Measurements from ENCODE around the gene MAST4.

MAST4 gene

DNA sequence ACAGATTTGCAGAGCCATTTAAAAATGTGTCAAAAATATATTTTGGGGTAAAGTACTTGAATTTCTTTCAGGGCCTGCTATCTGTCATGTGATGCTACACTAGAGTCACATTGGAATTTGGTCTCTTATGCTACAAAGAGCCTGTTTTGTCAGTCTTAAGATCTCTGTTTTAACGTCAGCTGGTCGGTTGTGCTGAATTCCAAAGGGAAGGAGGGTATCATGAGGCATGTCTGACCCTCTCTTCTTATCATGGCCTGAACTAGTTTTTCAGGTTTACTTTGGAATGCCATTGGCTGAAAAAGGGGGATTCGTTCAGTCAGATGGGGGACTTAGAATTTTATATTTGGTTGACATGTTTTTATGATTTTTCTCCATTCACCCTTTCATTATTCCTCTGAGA lies 309.8 kb downstream of the MAST4 start:
- DNase-seq (ENCODE audit: low read depth) = no peak
- no peak overlapping the region for H3K4me3 ChIP-seq (ENCODE audit: low read depth, low read length)
- TF ChIP-seq, protein P1, sequence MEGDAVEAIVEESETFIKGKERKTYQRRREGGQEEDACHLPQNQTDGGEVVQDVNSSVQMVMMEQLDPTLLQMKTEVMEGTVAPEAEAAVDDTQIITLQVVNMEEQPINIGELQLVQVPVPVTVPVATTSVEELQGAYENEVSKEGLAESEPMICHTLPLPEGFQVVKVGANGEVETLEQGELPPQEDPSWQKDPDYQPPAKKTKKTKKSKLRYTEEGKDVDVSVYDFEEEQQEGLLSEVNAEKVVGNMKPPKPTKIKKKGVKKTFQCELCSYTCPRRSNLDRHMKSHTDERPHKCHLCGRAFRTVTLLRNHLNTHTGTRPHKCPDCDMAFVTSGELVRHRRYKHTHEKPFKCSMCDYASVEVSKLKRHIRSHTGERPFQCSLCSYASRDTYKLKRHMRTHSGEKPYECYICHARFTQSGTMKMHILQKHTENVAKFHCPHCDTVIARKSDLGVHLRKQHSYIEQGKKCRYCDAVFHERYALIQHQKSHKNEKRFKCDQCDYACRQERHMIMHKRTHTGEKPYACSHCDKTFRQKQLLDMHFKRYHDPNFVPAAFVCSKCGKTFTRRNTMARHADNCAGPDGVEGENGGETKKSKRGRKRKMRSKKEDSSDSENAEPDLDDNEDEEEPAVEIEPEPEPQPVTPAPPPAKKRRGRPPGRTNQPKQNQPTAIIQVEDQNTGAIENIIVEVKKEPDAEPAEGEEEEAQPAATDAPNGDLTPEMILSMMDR (IDR thresholded peaks at IDR 0.05; ENCODE audit: low read depth, low read length, missing control alignments) = no peak
- in situ Hi-C loops (cut with HindIII; ENCODE audit: low sequenced_read_pairs) = no loop called here

DNA sequence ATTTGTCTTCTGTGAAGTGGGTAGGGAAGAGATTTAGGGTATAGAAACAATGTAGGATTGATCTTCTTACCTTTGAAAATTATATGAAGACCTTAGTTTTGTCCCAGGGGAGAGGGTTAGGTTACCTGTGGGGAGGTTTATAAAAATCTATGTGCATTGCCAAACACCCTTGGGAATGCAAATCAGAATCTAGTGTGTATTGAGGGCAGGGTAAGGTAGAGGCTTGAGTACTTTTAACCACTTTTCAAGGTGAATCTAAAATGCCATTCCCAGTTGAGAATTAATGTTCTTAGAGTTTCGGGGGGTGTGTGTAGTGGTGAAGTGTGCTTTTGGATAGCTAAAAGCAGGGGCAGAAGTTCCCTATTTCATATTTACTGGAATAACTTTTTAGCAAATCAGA lies 312.0 kb downstream of the MAST4 start:
- TF ChIP-seq, protein P1 (IDR thresholded peaks at IDR 0.05; ENCODE audit: low read depth, low read length, missing control alignments) = no peak
- no peak for DNase-seq (ENCODE audit: low read depth)
- in situ Hi-C loops (cut with HindIII; ENCODE audit: low sequenced_read_pairs) = no loop called here
- H3K4me3 ChIP-seq (ENCODE audit: low read depth, low read length) = no peak overlapping the region

DNA sequence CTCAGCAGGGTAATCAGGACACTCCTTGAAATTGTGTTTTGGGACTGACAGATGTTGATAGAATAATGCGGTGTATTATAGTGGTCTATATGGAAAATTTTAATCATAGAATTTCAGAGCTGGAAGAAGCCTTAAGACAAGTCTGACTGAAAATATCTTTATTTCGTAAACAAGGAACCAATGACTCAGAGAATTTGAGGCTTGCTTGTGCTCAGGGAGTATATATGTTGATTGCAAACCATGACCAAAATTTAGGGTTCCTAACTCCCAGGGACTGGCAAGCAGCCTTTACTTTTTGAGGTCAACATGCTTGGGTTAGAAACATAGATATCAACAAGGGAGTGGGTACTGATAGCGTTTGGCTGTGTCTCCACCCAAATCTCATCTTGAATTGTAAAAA lies 313.2 kb downstream of the MAST4 start:
- no peak for DNase-seq (ENCODE audit: low read depth)
- no peak overlapping the region for H3K4me3 ChIP-seq (ENCODE audit: low read depth, low read length)
- in situ Hi-C loops (cut with HindIII; ENCODE audit: low sequenced_read_pairs) = no loop called here
- TF ChIP-seq, protein P1 (IDR thresholded peaks at IDR 0.05; ENCODE audit: low read depth, low read length, missing control alignments) = no peak

DNA sequence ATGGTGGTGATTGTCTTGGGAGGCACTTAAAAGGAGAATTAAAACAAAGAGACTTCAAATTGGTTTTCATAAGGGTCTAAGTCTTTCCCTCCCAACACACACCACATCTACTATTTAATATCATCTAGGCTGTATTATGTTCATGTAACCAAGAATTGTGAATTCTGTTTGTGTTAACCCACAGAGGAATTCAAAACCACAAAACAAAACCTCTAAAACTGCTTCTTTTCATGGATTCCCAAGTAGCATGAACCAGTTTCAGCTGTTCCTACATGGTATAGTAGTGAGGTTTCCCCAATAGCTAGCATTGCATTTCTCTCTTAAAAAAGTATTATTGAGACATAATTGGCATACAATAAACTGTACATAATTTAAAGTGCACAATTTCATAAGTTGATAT lies 316.6 kb downstream of the MAST4 start:
- in situ Hi-C loops (cut with HindIII; ENCODE audit: low sequenced_read_pairs) = no loop called here
- peak; percentile 49 for DNase-seq (ENCODE audit: low read depth)
- TF ChIP-seq, protein P1 (IDR thresholded peaks at IDR 0.05; ENCODE audit: low read depth, low read length, missing control alignments) = no peak
- H3K4me3 ChIP-seq (ENCODE audit: low read depth, low read length) = no peak overlapping the region

DNA sequence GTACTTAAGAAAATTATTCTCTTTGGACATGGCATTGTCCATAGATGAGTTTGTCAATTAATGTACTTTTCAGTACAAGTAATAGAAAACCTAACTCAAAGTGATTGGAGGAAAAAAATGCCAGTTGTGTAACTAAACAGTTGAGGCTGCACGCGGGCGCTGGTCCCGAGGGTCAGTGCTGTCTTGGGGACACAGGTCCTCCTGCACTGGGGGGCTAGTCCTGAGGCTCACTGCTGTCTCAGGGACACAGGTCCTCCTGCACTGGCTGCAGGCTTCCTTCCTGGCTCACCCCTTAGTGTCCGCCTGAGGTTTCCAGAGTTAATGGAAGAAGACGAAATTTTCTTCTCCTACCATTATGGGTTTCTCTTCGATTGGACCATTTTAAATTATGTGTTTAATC lies 319.3 kb downstream of the MAST4 start:
- in situ Hi-C loops (cut with HindIII; ENCODE audit: low sequenced_read_pairs) = no loop called here
- no peak overlapping the region for H3K4me3 ChIP-seq (ENCODE audit: low read depth, low read length)
- no peak for DNase-seq (ENCODE audit: low read depth)
- TF ChIP-seq, protein P1 (IDR thresholded peaks at IDR 0.05; ENCODE audit: low read depth, low read length, missing control alignments) = no peak

DNA sequence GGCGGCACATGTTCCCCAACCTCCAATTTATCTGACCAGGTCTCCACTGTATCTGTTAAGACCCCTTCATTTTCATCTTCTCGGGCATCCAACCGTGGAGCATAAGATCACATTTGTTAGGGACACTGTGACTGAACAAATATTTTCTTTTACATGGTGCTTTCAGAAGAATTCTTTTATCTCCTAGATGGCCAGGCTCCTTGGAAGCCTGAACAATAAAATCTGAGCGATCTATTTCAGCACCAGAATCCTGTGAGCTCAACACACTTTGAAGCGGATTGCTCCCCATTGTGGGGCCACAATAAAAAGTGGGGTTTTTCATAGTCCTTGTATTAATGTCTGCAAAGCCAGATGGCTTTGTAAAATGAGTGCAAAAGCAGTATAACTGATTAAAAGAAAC lies 326.7 kb downstream of the MAST4 start:
- H3K4me3 ChIP-seq (ENCODE audit: low read depth, low read length) = no peak overlapping the region
- no peak for DNase-seq (ENCODE audit: low read depth)
- in situ Hi-C loops (cut with HindIII; ENCODE audit: low sequenced_read_pairs) = no loop called here
- TF ChIP-seq, protein P1 (IDR thresholded peaks at IDR 0.05; ENCODE audit: low read depth, low read length, missing control alignments) = no peak

DNA sequence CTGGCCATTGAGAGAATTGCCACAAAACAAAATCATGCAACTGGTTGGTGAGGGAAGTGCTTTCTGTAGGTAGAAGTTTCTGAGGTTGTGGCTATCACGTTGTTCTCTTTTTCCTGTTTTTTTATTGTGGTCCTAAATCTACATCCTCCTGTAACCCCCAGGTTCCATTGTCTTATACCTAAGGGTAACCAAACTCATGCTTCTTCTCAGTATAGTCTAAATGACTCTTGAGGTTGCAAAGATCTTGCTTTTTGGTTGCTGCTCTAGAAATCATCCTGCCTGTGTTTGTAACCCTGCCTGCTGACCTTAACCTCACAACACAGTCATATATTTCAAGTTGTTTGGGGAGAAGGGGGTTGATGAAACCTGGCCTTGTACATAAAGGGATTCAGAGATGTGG lies 327.3 kb downstream of the MAST4 start:
- no peak overlapping the region for H3K4me3 ChIP-seq (ENCODE audit: low read depth, low read length)
- in situ Hi-C loops (cut with HindIII; ENCODE audit: low sequenced_read_pairs) = no loop called here
- TF ChIP-seq, protein P1 (IDR thresholded peaks at IDR 0.05; ENCODE audit: low read depth, low read length, missing control alignments) = no peak
- no peak for DNase-seq (ENCODE audit: low read depth)
